HG02763 (cell line): ENCODE data around the gene CRYGC.

ENCODE experiments used
- ATAC-seq: cut with Tn5 transposase; IDR thresholded peaks from one replicate; pipeline ENCODE4 v1.9.1; 2021; ENCODE audit warnings: mild to moderate bottlenecking, moderate library complexity; ENCODE audit not compliant: unreplicated experiment

CRYGC gene, protein sequence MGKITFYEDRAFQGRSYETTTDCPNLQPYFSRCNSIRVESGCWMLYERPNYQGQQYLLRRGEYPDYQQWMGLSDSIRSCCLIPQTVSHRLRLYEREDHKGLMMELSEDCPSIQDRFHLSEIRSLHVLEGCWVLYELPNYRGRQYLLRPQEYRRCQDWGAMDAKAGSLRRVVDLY

DNA sequence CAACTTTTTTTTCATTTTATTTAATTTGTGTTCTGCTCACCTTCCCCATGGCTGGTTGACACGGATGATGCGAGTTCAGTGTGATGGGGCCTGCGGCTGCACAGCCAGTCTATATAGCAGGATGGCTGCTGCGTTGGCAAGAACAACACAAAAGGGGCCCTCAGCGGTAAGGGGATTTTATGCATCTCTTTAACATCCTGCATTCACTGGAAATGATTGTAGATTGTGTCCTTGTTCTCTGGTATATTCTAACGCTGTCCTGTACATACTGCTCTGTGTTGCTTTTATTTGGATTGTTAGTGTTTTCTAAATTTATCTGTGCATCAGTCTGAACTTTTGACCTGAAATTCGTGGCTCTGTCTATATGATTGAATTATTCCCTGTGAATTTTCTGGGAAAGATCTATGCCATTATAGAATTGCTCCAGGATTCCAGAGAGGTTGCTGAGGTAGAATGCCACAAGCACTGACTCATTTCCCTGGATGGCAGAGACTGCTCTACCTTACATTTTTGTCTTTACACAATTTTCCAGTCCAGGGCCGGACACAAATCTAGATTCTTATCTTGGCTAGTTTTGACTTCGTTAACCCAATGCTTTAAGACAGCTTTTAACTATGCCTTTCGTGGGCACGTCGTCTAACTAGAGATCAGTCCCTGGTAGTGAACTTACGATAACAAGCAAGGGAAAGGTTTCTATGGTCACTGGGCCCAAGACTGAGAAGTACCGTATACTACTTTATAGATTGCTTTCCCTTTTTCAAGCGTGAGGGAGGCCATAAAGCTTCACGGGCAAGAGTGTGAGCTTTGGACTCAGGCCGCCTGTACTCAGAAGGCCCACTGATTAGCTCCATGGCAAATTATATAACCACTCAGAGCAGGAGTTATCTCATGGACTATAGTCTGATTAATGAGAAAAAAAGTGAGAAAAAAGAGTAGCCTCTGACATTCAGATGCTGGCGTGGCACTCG lies at the start of gene CRYGC:
Gene CRYGC, minus strand, starts transcription at position 85 of the 968 bp plus-strand sequence. Its CDS starts 36 bp downstream, at position 49.
- no peak for ATAC-seq

DNA sequence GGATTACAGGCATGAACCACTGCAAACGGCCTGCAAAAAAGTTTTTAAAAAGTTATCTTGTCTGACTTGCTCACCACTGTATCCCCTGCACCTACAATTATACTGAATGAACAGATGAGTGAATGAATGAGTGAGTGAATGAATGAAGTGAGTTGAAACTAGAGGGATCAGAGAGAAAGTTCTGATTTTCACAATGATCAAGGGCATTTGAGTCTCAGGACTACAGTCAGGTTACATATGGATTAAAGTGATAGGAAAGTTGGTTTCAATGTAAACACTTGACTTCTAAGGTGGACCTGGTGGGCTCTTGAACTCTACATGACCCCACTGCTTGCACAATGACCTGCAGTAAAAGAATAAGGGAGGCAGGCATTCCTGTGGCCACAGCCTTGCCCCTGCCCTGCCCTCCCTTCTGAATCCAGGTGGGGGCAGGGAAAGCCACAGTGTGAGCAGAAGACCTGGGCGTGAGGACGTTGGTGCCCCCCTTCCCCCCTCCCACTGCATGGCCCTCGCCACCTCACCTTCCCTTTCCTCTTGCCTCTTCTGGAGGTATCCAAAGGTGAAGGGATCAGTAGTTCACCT lies 49.5 kb upstream of the CRYGC start:
- ATAC-seq: no peak

DNA sequence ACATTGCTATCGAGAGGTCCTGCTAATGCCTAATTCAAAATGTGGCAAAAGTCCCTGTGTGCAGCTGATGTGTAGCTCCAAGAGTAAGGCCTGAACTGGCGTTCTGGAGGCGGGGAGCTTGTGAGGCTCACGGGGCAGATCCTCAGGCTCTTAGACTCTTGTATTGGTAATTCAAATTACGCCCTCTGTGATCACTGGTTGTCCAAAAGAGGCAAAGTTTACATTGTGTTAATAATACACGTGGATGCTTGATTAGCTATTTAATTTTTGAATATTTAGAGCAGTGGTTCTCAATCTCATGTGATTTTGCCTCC lies 46.2 kb upstream of the CRYGC start:
- ATAC-seq: no peak

DNA sequence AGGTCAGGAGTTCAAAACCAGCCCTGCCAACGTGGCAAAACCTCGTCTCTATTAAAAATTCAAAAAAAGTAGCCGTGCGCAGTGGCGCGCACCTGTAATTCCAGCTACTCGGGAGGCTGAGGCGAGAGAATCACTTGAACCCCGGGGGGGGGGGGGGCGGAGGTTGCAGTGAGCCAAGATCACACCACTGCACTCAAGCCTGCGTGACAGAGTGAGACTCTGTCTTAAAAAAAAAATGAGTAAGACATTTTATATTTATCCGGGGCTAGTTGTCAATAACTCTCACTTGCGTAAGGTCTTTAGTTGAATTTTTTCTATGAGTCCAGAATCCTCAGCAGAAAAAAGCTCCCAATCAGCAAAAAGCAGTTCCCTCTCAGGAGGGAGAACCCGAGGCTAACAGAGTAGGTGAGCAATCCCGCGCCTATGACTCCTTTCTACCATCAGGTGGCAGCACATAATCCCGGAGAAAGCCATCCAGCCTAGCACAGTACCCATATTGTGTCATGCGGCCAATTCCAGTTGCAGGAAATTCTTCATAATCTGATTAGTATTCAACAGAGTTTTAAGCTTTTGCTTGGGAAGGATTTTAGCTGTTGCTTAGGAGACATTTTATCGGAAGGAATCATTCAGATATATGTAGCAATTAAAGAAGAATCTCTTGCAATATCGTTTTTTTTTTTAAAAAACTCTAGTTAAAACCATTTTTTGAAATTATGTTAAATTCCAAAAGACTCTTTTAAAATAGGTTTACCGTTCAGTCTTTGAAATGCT lies 45.6 kb upstream of the CRYGC start:
- ATAC-seq: peak; percentile 97

DNA sequence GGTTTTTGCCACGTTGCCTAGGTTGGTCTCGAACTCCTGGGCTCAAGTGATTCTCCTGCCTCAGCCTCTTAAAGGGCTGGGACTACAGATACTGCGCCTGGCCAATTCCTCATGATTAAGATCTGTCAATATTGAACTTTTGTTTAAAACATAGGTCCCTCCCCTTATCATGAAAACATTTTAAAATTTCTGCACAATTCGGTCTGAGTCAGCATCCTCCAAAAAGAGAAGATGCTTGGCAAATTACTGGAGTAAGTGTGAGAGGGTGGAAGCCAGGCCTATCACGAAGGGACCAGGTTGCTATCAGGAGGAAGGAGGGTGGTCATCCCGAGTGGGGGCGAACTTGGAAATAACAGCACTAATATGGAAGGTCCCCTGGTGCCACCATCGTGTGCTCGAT lies 44.5 kb upstream of the CRYGC start:
- no peak for ATAC-seq

DNA sequence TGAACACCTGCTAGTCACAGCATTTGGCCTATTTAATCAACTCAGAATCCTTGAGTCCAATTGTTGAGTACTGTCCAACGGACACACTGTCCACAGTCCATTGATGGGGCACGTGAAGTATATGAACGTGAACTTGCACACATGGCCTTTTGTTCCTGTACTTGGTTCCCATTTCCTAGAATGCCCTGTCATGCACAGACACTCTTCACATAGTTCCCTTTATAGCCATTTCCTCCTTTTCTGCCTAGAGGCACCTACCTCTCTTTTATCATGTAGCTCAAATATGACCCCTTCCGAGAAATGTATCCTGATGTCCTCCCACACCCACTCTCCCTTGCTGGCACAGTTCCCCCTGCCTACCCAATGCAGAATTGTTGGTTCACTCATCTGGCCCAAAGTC lies 42.5 kb upstream of the CRYGC start:
- ATAC-seq: no peak

DNA sequence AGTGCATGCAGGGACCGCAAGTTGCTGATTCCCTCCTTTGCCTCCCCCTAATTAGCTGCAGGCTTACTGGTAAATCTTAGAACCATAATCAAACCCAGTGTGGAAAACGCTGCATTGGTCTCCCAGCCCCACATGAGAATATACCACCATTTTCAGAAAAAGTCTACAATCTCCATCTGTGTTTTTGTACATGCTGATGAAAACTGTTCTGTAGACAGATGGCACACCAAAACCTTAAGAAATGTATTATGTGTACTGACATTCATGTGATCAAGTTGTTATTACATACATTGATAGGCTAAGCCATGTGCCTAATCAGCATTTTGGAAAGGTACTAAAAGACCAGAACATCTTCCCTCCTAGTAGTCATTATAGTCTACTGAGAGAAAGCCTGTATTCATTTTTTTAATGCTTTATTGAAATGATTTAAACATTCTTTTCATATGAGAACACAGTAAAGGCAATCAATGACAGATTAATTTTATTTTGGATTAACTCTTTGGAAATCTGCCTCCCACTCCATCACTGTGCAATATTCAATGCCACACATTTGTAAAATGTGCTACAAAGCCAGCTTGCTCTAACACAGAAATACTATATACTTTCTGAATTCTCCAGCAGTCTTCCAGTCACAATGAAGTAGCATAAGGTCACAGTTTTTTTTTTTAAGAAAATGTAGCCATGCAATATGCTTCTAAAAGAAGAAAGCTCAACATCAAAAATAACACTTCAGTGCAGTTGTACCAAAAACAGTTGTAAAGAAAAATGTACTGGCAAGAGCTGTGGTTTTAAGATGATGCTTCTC lies 35.5 kb upstream of the CRYGC start:
- ATAC-seq: no peak

DNA sequence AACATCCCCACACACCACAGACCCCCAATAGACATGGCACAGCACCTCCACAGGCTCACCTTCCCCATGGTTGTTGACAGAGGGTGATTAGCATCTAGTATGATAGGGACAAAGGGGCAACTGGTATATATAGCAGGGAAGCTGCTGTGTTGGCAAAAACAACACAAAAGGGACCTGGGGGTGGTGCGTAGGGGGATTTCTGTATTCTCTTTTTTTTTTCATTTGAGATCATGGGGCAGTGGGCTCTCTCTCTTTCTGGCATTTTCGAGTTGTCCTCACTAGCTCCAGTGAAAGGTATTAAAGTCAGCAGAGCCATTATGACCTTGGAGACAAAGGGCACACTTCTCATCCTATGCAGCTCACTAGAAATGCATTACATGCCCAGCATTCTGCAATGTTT lies 33.9 kb upstream of the CRYGC start, which contains the start of gene CRYGA:
Gene CRYGA, minus strand, starts transcription at position 101 of the 400 bp plus-strand sequence. Its CDS starts 33 bp downstream, at position 68.
- ATAC-seq: no peak

DNA sequence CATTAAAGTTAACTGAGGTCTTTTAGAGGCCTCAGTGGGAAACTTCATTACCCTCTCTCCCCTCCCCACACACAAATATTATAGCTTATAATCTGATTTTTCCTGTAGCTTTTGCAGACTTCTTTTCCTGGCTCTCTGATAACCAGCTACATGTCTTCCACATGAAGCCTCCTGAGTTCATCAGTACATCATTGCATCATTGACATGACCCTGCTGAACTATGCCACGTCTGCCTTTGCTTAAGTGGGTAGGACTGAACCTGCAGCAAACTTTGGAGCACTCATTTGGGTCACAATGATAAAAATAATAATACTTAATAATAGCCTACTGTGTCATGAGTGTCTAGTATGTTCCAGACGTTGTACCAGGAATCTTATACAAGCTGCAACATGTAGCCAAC lies 26.8 kb upstream of the CRYGC start:
- ATAC-seq: no peak

DNA sequence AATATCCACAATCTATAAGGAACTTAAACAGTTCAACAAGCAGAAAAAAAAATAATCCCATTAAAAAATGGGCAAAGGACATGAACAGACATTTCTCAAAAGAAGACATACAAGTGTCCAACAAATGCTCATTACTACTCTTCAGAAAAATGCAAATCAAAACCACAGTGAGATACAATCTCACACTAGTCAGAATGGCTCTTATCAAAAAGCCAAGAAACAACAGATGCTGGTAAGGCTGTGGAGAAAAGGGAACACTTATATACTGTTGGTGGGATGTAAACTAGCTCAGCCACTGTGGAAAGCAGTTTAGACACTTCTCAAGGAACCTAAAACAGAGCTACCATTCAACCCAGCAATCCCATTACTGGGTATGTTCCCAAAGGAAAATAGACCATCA lies 23.5 kb upstream of the CRYGC start:
- ATAC-seq: no peak

DNA sequence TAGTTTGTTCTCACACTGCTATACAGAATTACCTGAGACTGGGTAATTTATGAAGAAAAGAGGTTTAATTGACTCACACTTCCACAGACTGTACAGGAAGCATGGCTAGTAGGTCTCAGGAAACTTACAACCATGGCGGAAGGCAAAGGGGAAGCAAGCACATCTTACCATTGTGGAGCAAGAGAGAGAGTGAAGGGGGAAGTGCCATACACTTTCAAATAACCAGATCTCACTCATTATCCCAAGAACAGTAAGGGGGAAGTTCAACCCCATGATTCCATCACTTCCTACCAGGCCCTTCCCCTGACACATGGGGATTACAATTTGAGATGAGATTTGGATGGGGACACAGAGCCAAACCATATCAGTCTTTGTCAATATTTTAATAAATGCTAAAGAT lies 21.3 kb upstream of the CRYGC start:
- ATAC-seq: no peak

DNA sequence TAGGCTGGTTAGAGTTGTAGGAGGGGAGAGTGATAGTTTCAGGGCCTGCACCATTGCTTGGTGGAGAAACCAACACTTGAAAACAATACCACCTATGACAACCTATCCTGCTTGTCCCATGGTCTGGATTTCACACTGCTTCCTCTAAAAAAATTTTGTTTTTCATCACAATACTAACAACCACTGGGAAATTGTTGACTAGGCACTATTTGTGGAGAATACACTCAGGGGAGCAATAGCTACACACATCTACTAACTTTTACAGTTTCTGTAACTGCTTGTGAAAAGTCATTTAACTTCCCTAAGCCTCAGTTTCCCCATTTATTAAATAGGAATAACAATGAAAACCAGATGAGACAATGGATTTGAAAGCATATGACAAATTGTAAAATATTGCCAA lies 20.5 kb upstream of the CRYGC start:
- ATAC-seq: no peak

DNA sequence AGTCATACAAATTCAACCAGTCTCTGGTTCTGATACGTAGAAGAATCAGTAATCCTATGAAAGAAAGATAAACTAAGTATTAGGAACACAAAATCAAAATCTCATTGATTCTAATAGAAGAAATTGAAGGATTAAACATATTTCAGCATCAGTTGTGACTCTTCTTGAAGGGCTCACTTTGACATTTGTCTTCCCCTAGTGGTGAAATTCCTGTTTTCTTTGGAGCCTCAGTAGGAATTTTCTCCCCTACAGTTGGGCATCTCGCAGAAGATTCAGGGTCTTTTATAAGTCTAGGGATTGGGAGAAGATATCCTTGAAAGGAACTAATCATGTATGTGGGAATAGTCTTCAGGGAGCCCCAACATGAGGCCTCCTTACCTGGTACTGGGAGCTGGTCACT lies 19.2 kb upstream of the CRYGC start:
- ATAC-seq: no peak

DNA sequence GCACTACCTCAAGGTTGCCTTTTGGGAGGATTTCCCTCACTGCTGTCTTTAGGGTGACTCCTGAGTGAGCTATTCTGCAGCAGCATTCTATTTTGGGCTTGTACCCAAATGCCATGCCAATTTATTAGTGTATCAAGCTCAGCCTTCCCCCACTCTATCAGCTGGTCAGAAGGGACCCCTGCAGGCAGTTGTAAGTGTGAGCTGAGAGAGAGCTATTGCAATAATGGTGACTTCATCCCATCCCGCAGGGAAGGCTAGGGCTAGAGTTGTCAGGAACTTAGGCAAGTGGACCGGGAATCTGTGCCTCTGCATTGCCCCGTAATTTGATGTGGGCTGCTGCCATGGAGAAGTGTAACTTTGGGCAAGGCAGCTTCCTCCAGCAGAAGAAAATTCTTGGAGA lies 18.1 kb upstream of the CRYGC start:
- no peak for ATAC-seq

DNA sequence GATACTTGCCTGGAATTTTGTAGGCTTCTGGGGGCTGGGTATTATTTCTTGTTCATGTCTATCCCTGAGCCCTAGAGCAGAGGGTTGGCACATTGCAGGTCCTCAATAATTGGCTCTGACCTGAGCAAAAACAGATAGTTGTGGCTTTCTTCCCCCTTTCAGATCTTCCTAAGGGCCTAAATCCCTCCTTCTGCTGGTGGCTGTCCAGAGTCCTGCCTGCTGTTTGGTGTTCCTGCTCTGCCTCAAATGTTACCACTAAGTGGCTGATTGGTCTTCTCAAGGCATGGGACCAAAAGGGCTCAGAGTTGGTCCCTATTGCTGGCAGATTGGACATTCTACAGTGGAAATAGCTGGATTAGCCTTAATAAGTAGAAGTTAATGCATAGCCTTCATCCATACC lies 17.4 kb upstream of the CRYGC start:
- ATAC-seq: no peak

DNA sequence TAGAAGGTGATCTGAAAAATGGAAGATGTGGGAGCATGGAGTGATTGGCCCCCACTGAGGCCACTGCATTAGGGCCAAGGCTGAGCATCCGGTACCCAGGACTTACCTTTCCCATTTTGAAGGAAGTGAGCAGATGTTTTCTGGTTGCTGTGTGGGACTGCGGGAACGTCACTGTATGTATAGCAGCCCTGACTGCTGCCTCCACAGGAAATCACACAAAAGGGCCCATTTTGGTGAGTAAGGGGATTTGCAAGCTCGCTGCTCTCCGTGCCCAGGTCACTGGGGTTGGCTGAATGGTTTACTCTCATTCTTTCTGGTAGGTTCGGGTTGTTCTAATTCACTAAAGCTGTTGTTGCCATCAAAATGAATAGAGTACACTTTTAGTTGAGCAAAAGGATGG lies 16.4 kb upstream of the CRYGC start, which contains the start of gene CRYGB:
Gene CRYGB, minus strand, starts transcription at position 153 of the 400 bp plus-strand sequence. Its CDS starts 38 bp downstream, at position 115.
- ATAC-seq: no peak

DNA sequence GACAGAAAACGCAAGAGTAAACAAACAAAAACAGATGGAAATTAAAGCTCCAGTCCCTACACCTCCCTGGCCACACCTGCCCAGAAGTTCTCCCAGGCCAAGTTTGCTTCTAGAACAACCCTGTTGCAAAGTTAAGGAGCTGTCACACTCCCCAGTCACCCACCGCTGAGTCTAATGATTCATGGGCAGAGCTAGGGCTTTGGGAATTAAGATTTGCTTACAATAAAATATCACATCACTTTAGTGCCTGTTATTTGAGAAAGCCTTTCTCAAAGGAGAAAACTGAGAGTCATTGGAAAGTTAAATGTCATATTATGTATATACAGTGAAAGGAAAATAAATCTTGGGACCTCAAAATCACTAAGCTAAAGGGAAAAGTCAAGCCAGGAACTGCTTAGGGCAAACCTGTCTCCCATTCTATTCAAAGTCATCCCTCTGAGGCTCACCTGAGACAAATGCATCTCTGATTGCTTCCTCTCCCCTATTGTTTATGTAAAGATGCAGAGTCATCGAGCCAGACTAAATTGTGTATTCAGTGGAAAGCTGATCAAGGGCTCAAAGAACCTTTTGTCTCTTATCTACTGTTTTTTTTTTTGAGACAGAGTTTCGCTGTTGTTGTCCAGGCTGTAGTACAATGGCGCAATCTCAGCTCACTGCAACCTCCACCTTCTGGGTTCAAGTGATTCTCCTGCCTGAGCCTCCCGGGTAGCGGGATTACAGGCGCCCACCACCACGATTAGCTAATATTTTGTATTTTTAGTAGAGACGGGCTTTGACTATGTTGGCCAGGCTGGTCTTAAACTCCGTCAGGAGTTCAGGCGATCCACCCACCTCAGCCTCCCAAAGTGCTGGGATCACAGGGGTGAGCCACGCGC lies 13.5 kb upstream of the CRYGC start:
- ATAC-seq: no peak

DNA sequence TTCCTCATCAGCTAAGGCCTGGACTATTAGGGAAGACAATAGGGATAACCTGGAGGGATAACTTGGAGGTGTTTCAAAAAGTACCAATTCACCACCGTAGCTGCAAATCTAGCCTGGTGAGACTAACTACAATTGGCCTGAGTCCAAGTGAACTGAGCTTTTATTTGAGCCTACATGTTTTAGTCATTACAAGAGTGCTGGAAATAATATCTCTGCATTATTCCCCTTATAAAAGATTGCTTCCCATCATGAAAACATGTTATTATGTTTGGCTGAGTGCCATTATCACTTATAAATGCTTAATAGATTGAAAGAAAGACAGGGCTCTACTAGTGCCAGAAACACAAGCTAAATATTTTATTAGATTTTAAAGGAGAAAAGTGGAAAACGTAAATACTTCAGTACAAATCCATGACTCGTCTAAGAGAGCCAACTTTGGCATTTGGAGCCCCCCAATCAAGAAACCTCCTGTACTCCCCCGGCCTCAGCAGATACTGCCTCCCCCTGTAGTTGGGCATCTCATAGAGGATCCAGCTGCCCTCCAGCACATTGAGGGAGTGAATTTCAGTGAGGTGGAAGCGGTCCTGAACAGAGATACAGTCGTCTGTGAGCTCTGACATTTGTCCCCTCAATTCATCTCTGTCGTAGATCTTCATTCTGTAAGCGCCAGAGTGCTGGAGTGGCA lies 12.8 kb upstream of the CRYGC start:
- no peak for ATAC-seq

DNA sequence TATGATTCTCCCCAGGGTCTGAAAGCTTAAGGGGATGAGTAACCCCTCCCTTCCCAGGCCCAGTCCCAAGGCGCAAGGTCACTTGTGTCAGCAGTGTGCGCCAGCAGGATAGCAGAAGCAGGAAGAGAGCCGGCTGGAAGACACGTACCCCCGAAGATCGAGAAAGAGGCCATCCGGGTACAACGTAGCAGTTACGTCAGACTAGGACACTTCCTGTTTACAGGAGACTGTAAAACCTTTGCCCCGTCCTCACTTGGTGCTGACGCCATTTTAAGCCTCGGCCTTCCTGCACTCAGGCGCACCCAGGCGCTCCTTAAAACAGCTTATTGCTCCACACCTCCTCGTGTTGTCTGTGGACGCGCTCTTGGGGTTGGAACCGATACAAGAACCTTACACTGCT lies 9.8 kb upstream of the CRYGC start:
- no peak for ATAC-seq
